D721Med (cell line): ENCODE measurements around the gene BCAR1.
A peak's percentile ranks its signal among the peaks of the same experiment; 100 is the strongest.

Experiments
- DNase-seq: peaks from one replicate; pipeline ENCODE4 v3.0.0; 2011; ENCODE audit warnings: low spot score; ENCODE audit not compliant: insufficient read length
- FAIRE-seq: peaks from 2 replicates; lab custom pipeline; 2011; peaks lifted over from hg19 to GRCh38; lab: Jason Lieb, UNC
- CTCF ChIP-seq: IDR thresholded peaks from 2 replicates; pipeline ENCODE4 v1.5.1; 2012; ENCODE audit warnings: mild to moderate bottlenecking, control low read depth; ENCODE audit not compliant: insufficient read depth; ENCODE audit errors: missing control alignments

The BCAR1 gene

DNA sequence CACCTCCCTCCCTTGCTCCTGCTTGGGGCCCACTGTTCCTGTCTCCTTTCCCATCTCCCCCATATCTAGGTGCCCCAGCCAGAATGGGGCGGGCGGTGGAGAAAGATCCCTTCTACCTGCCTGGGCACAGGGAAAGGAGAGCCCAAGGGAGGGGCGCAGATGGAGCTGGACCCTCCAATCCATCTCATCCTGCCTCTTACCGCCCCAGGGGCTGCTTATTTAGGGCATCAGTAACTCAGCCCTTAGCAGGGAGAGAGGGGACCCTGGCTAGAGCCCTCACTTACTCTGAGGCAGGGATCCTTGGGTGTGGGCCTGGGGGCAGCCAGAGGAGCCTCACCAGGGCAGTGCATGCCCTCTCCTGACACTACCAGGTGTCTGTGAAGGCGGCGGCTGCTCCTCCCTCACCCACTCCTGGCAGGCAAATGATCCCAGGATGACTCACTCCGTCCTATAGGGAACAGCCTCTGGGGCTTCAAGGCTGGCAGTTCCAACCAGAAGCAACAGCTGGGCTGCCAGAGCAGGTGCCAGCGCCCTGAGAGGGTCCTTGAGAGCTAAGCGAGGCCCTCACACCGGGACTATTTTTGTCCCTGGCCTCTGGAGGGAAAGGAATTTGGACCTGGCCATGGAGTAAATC is 16.3 kb upstream of the BCAR1 start:
- no peak for TF ChIP-seq CTCF
- no peak for FAIRE-seq
- no peak for DNase-seq

DNA sequence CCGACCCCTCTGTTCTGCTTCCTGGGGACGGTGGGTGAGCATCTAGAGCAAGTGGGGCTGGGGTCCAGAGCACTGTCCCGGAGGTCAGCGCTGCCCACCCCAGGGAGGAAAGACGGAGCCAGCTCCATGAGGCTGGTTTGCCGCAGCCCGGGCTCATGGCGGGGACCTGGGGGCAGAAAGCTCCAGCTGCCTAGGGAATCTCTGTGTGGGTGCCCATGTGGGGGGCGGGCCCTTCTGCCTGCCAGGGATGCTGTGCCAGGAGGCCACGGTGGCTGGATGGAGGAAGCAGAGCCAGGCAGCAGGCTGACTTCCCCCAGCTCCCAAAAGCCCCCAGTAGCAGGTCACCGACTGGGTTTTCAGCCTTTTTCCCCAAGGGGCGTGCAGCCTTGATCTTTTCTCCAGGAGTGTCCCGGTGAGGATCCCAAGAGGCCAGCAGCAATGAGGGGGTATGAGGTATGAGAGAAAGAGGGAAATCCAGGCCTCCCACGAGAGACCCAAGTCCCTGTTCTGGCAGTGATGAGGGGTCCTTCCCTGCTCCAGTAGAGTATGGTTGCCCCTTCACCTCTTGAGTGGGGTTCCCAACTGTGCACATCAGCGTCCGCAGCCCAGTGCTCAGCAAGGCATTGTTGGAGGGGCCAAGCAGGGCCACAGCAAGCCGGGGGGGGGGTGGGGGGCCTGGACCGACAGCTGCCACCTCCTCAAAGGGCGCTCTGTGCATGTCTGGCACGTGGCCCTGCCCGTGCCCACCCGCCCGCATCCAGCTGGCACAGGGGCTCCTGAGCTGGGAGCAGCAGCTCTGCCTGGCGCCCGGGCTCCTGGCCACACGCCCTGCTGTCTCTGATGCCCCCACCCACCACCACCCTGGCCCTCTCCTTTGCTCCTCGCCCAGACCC is 15.6 kb upstream of the BCAR1 start:
- DNase-seq, result no peak
- no peak for TF ChIP-seq CTCF
- FAIRE-seq, result no peak

GRCh38 chr16:75265911-75266701 is 14.7 kb upstream of the BCAR1 start:
- DNase-seq (peak; percentile 66), FAIRE-seq (no peak)
- TF ChIP-seq CTCF, result no peak

DNA sequence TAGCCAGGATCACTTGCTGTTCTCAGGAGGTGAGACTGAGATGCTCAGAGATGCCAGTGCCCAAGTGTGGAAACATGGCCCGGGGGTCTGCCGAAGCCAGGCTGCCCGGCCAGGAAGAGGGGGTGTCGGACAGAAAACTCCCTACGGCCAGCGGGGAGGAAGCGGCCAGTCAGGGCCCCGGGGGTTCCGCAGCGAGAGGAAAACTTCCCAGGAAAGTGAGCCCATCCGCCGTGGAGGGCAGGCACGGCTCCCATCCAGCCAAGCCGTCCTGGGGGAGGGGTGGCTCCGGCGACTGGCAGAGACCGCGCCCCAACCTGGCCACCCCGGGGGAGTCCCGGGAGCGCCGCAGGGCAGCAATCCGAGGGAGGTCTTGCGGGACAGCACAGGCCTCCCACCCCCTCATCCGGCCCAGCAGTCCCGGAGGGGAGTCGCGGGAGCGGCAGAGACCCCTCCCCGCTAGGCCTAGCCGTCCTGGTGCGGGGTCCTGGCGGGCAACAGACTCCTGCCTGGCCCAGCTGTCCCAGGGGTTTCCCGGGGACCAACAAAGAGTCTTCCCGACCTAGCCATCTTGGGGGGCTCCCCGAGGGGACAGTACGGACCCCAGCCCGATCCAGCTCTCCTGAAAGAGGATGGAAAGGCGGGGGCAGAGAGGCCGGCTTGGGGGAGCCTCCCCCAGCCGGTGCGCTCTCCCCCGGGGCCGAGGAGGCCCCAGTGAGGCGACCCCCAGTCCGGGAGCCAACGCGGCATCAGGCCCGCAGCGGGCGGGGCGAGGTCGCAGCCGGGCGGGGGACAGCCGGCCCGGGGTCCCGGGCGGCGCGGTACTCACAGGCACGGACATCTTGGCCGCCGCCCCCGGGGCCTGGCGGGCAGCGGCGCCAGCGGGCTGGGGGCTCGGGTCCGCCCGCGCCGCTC is 13.8 kb upstream of the BCAR1 start:
- FAIRE-seq (no peak), DNase-seq (no peak)

GRCh38 chr16:75264457-75264998 is 13.1 kb upstream of the BCAR1 start:
- DNase-seq, result no peak
- FAIRE-seq, result no peak

More for the DNA sequence above, 13.8 kb upstream of the BCAR1 start:
- no peak for TF ChIP-seq CTCF

More at GRCh38 chr16:75264457-75264998, 13.1 kb upstream of the BCAR1 start:
- TF ChIP-seq CTCF, result no peak
